ENCODE data around the gene SNX18.

Gene SNX18

GRCh38 chr5:54547711-54548250 is 30.2 kb downstream of the SNX18 start:
- Histone ChIP-seq H3K9me2 (replicated peaks; ENCODE audit: control insufficient read depth, low read length) (no peaks in the 10 kb centered on the region), H3K4me3 (ENCODE audit: low read length) (no peak overlapping the region), H3K36me3 (ENCODE audit: control insufficient read depth, low read length) (no peaks in the 10 kb centered on the region), H3K9me3 (ENCODE audit: control insufficient read depth, insufficient read depth, low read length) (no peaks in the 10 kb centered on the region), H4K20me1 (ENCODE audit: control insufficient read depth, insufficient read depth, low read depth, low read length) (no peaks in the 10 kb centered on the region), H3K4me1 (ENCODE audit: control insufficient read depth, low read length) (no peaks in the 10 kb centered on the region), H3K27me3 (ENCODE audit: control insufficient read depth, low read length) (no peaks in the 10 kb centered on the region), H3K27ac (ENCODE audit: low read depth, low read length) (no peak overlapping the region), H3K79me2 (ENCODE audit: control insufficient read depth, low read length) (no peaks in the 10 kb centered on the region), H3F3A (ENCODE audit: control insufficient read depth, insufficient read depth) (no peaks in the 10 kb centered on the region), H3K4me2 (ENCODE audit: low read length) (no peak overlapping the region)
- TF ChIP-seq EZH2phosphoT487 (IDR thresholded peaks at IDR 0.05; ENCODE audit: borderline replicate concordance, low read length) (no peak), CTCF (IDR thresholded peaks at IDR 0.05; ENCODE audit: low read depth, low read length, poor library complexity, severe bottlenecking) (no peak)

DNA sequence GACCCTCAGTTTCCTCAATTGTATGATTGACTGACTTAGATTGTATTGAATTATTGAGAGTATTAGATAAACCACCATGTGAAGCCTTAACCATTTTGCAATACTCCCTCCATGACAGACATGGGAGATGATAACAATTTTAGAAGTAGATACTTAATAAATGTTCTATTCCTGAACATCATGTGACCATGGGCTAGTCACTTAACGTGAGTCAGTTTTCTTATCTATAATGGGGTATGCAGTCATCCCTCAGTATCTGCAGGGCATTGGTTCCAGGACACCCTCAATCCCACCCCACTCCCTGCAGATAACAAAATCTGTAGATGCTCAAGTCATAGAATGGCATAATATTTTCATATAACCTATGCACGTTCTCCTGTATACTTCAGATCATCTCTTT is 31.0 kb downstream of the SNX18 start:
- H3K79me2 ChIP-seq (ENCODE audit: control insufficient read depth, low read length), result no peaks in the 10 kb centered on the region
- H3K4me2 ChIP-seq (ENCODE audit: low read length), result no peak overlapping the region
- H3F3A ChIP-seq (ENCODE audit: control insufficient read depth, insufficient read depth), result no peaks in the 10 kb centered on the region
- H3K27ac ChIP-seq (ENCODE audit: low read depth, low read length), result no peak overlapping the region
- H3K4me1 ChIP-seq (ENCODE audit: control insufficient read depth, low read length), result no peaks in the 10 kb centered on the region
- H3K9me2 ChIP-seq (replicated peaks; ENCODE audit: control insufficient read depth, low read length), result no peaks in the 10 kb centered on the region
- H3K4me3 ChIP-seq (ENCODE audit: low read length), result no peak overlapping the region
- H3K9me3 ChIP-seq (ENCODE audit: control insufficient read depth, insufficient read depth, low read length), result no peaks in the 10 kb centered on the region
- no peaks in the 10 kb centered on the region for H4K20me1 ChIP-seq (ENCODE audit: control insufficient read depth, insufficient read depth, low read depth, low read length)
- no peaks in the 10 kb centered on the region for H3K27me3 ChIP-seq (ENCODE audit: control insufficient read depth, low read length)
- H3K36me3 ChIP-seq (ENCODE audit: control insufficient read depth, low read length), result no peaks in the 10 kb centered on the region
- TF ChIP-seq CTCF (IDR thresholded peaks at IDR 0.05; ENCODE audit: low read depth, low read length, poor library complexity, severe bottlenecking), result no peak
- no peak for TF ChIP-seq EZH2phosphoT487 (IDR thresholded peaks at IDR 0.05; ENCODE audit: borderline replicate concordance, low read length)

- Histone ChIP-seq H3K9me3 (ENCODE audit: control insufficient read depth, insufficient read depth, low read length) (no peaks in the 10 kb centered on the region), H3F3A (ENCODE audit: control insufficient read depth, insufficient read depth) (no peaks in the 10 kb centered on the region), H3K4me2 (ENCODE audit: low read length) (no peak overlapping the region), H3K79me2 (ENCODE audit: control insufficient read depth, low read length) (no peaks in the 10 kb centered on the region), H4K20me1 (ENCODE audit: control insufficient read depth, insufficient read depth, low read depth, low read length) (no peaks in the 10 kb centered on the region), H3K4me3 (ENCODE audit: low read length) (no peak overlapping the region), H3K27me3 (ENCODE audit: control insufficient read depth, low read length) (no peaks in the 10 kb centered on the region), H3K9me2 (replicated peaks; ENCODE audit: control insufficient read depth, low read length) (no peaks in the 10 kb centered on the region), H3K4me1 (ENCODE audit: control insufficient read depth, low read length) (no peaks in the 10 kb centered on the region), H3K36me3 (ENCODE audit: control insufficient read depth, low read length) (no peaks in the 10 kb centered on the region), H3K27ac (ENCODE audit: low read depth, low read length) (no peak overlapping the region)
- TF ChIP-seq EZH2phosphoT487 (IDR thresholded peaks at IDR 0.05; ENCODE audit: borderline replicate concordance, low read length), result no peak
- no peak for TF ChIP-seq CTCF (IDR thresholded peaks at IDR 0.05; ENCODE audit: low read depth, low read length, poor library complexity, severe bottlenecking)
Observed at GRCh38 chr5:54551292-54551691, 33.7 kb downstream of the SNX18 start.

Data from DOHH2 (cell line).